Esophagus squamous epithelium (tissue), 5 donors: Measurements from ENCODE around the gene CUEDC2. TPM values are rescaled to one million over a fixed set of nuclear protein-coding genes. Genes with fewer than 3 reads are reported as not detected.

ENCODE experiments used
- DNase-seq: peaks from one replicate; lab custom pipeline; 2025; lab: John Stamatoyannopoulos, UW
- H3K27ac ChIP-seq, 4 donors: fragments of 200-600 bp; sonication (generic); one replicate each; pipeline ENCODE4 v1.5.1; 2016 to 2019; ENCODE audit warnings: mild to moderate bottlenecking in 1 of 4
- H3K27me3 ChIP-seq, 4 donors: fragments of 200-600 bp; sonication (generic); 1 replicate in 3 of 4; 2 replicates in 1 of 4; pipeline versions ENCODE4 v1.5.1 to v1.6.0; 2017 to 2021; ENCODE audit warnings: antibody characterized with exemption in 1 of 4
- H3K36me3 ChIP-seq, 3 donors: fragments of 200-600 bp; sonication (generic); one replicate each; pipeline ENCODE4 v1.5.1; 2016 to 2019
- H3K4me1 ChIP-seq, 3 donors: fragments of 200-600 bp; sonication (generic); one replicate each; pipeline ENCODE4 v1.5.1; 2017 to 2019
- H3K4me3 ChIP-seq, 4 donors: fragments of 200-600 bp; sonication (generic); 1 replicate in 3 of 4; 2 replicates in 1 of 4; pipeline ENCODE4 v1.5.1; 2016 to 2019; ENCODE audit warnings: mild to moderate bottlenecking in 2 of 4, moderate library complexity in 1 of 4
- H3K9me3 ChIP-seq, 3 donors: fragments of 200-600 bp; sonication (generic); one replicate each; pipeline ENCODE4 v1.5.1; 2016 to 2019
- CTCF ChIP-seq, 6 experiments: fragments of 450-650 bp in 4 of 6; fragments of 200-600 bp in 2 of 6; sonication (generic) in 2 of 6; IDR thresholded peaks; one replicate each; pipeline ENCODE4 v1.5.1; 2016 to 2019; ENCODE audit warnings: antibody characterized with exemption in 6 of 6, mild to moderate bottlenecking in 4 of 6, moderate library complexity in 4 of 6
- POLR2A ChIP-seq, 4 donors: fragments of 450-650 bp; IDR thresholded peaks; one replicate each; pipeline ENCODE4 v1.6.1; 2017; ENCODE audit warnings: antibody characterized with exemption in 4 of 4, mild to moderate bottlenecking in 4 of 4, moderate library complexity in 3 of 4
- WGBS, 2 donors: methylation state at CpG; one replicate each; pipeline ENCODE4 v1.1.5; 2018; 5-methylcytosine and 5-hydroxymethylcytosine counted together
- intact Hi-C: fragments of 100-400 bp; cut with DNase I; formaldehyde crosslinking; loops from one replicate; pipeline ENCODE4 v1.15.0; 2022
- total RNA-seq, 4 donors: library from RNA; depleted of rRNA; stranded (reverse); fragments of >200 nt; gene quantifications; one replicate each; pipeline ENCODE4 v1.1.0, GENCODE V29; 2016
- donor health status: DM: yes; HTN: yes; CAD: no.

The CUEDC2 gene
- total RNA-seq, 4 donors from 2014 or later = 16.6 to 37.6 (median 27.0) TPM

GRCh38 chr10:102389894-102390293, 42.5 kb downstream of the CUEDC2 start:
- no peak for DNase-seq
- Histone ChIP-seq H3K27ac (no peak overlapping the region), H3K4me3 (no peak overlapping the region), H3K36me3 (no peaks in the 10 kb centered on the region), H3K27me3 (no peaks in the 10 kb centered on the region), H3K4me1 (peaks cover 10 to 27% (median 16%) of the 10 kb centered on the region in 3 donors), H3K9me3 (no peaks in the 10 kb centered on the region)
- TF ChIP-seq CTCF (IDR thresholded peaks at IDR 0.05) (no peak), POLR2A (IDR thresholded peaks at IDR 0.05) (no peak)
- 84 to 88% methylated on average over 3 of the region's 3 CpGs for WGBS, 2 donors
- intact Hi-C loops = no loop called here

DNA sequence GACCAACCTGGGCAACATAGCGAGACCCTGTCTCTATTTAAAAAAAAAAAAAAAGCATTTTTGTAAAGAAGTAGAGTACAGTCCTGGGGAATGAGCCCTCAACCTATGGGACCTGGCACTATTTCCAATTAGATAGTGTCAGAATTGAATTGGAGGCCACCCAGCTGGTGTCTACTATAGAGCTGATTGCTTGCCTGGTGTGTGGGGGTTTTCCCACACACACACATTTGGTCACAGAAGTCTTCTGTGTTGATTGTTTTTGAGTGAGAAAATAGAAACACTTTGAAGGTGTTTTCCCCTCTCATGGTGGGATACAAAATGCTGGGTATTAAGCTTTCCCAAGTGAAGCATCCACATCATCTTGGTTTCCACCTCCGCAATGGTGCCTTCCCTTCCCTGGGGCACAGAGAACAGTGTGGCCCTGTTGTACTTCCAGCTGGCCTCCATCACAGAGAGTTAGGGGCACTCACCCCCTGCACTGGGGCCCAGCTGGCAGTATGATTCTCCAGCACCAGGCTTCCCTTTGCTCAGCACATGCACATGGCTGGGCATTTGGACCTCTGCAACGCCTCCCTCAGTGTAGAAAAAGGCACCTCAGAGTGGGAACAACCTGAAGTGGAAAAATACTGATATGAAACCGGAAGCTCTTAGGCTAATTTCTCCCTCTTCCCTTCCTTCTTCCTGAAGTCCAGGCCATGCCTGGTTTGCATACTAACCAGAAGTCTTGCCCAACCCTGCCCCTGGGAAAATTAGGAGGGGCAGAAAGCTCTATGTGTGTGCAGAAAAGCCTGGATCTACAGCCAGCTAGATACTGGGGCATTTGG, 47.6 kb downstream of the CUEDC2 start:
- WGBS, 2 donors = 50 to 76% methylated on average over 2 to 3 of the region's 4 CpGs
- Histone ChIP-seq H3K36me3 (peaks cover 18 to 34% (median 19%) of the 10 kb centered on the region in 3 donors), H3K27ac (peak overlapping the region in 1 of 4 donors; percentile 49), H3K4me3 (no peak overlapping the region), H3K4me1 (peaks cover 6 to 14% (median 11%) of the 10 kb centered on the region in 3 donors), H3K9me3 (no peaks in the 10 kb centered on the region), H3K27me3 (no peaks in the 10 kb centered on the region)
- intact Hi-C loops = no loop called here
- TF ChIP-seq POLR2A (IDR thresholded peaks at IDR 0.05) (no peak), CTCF (IDR thresholded peaks at IDR 0.05) (no peak)
- no peak for DNase-seq

DNA sequence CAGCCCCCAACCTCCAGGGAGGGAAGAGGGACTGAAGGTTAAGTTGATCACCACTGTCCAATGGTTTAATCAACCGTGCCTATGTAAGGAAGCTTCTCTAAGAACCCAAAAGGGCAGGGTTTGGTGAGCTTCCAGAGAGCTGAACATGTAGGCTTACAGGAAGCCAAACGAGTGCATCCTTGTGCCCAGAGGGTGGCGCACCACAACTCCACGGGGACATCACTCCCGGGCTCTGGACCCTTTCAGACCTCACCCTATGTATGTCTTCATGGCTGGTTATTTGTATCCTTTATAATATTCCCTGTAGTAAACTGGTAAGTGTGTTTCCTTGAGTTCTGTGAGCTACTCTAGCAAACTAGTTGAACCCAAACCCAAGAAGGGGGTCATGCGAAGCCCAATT, 48.3 kb downstream of the CUEDC2 start:
- no peak for TF ChIP-seq POLR2A (IDR thresholded peaks at IDR 0.05)
- TF ChIP-seq CTCF (IDR thresholded peaks at IDR 0.05) = peak in 1 of 6 experiments; percentile 20
- Histone ChIP-seq H3K9me3 (no peaks in the 10 kb centered on the region), H3K27me3 (no peaks in the 10 kb centered on the region), H3K36me3 (peaks cover 19 to 42% (median 25%) of the 10 kb centered on the region in 3 donors), H3K4me3 (no peak overlapping the region), H3K27ac (no peak overlapping the region), H3K4me1 (peaks cover 6 to 14% (median 11%) of the 10 kb centered on the region in 3 donors)
- 30 to 45% methylated on average over 4 to 5 of the region's 6 CpGs for WGBS, 2 donors
- intact Hi-C loops = no loop called here
- no peak for DNase-seq

GRCh38 chr10:102382871-102383270, 49.5 kb downstream of the CUEDC2 start:
- intact Hi-C loops = no loop called here
- WGBS, 2 donors = 80 to 84% methylated on average over 2 to 5 of the region's 8 CpGs

More at GRCh38 chr10:102382871-102383270, 49.5 kb downstream of the CUEDC2 start:
- Histone ChIP-seq H3K27ac (no peak overlapping the region), H3K9me3 (no peaks in the 10 kb centered on the region), H3K27me3 (no peaks in the 10 kb centered on the region), H3K4me3 (no peak overlapping the region), H3K36me3 (peaks cover 19 to 54% (median 27%) of the 10 kb centered on the region in 3 donors), H3K4me1 (peaks cover 6 to 18% (median 11%) of the 10 kb centered on the region in 3 donors)
- TF ChIP-seq POLR2A (IDR thresholded peaks at IDR 0.05) = no peak
- no peak for TF ChIP-seq CTCF (IDR thresholded peaks at IDR 0.05)
- no peak for DNase-seq
